SU-DHL-6 (cell line): ENCODE results near the gene RABGGTA.

ENCODE experiments used
- H2AFZ ChIP-seq: fragments of 200-600 bp; sonication (generic); 2 replicates; pipeline ENCODE4 v1.6.1; 2014; ENCODE audit warnings: low read depth, mild to moderate bottlenecking, moderate library complexity, mixed read lengths, antibody characterized with exemption, low read length; ENCODE audit not compliant: severe bottlenecking
- H3F3A ChIP-seq: fragments of 200-600 bp; shearing (Covaris generic); 2 replicates; pipeline ENCODE4 v1.6.0; 2016; ENCODE audit warnings: antibody characterized with exemption, mild to moderate bottlenecking; ENCODE audit not compliant: insufficient read depth
- H3K27ac ChIP-seq: fragments of 200-600 bp; sonication (generic); 2 replicates; pipeline ENCODE4 v1.5.1; 2016; ENCODE audit warnings: low read depth, mild to moderate bottlenecking, low read length, moderate library complexity, mixed read lengths
- H3K27me3 ChIP-seq: fragments of 200-600 bp; sonication (generic), shearing (Covaris generic); 2 replicates; pipeline ENCODE4 v1.6.0; 2014; ENCODE audit warnings: mild to moderate bottlenecking, low read length
- H3K36me3 ChIP-seq: fragments of 200-600 bp; sonication (generic); 2 replicates; pipeline ENCODE4 v1.6.1; 2014; ENCODE audit warnings: mild to moderate bottlenecking, low read length, mixed read lengths
- H3K4me2 ChIP-seq: fragments of 300-600, 200-600 bp; shearing (Covaris generic), sonication (generic); 2 replicates; pipeline ENCODE4 v1.6.0; 2014; ENCODE audit warnings: low read length, low read depth, mild to moderate bottlenecking; ENCODE audit not compliant: poor library complexity, severe bottlenecking
- H3K4me3 ChIP-seq: fragments of 200-600 bp; sonication (generic); 2 replicates; pipeline ENCODE4 v1.5.1; 2014; ENCODE audit warnings: antibody characterized with exemption, low read length, mild to moderate bottlenecking, mixed read lengths; ENCODE audit not compliant: insufficient read depth, poor library complexity, severe bottlenecking
- H3K79me2 ChIP-seq: fragments of 200-600 bp; sonication (generic); 2 replicates; pipeline ENCODE4 v1.6.1; 2014; ENCODE audit warnings: mild to moderate bottlenecking, low read length, moderate library complexity; ENCODE audit not compliant: insufficient read depth
- H3K9ac ChIP-seq: fragments of 200-600 bp; sonication (generic); 2 replicates; pipeline ENCODE4 v1.7.0; 2014; ENCODE audit warnings: mild to moderate bottlenecking, low read length
- H3K9me2 ChIP-seq: fragments of 200-600 bp; sonication (generic); replicated peaks from 2 replicates; pipeline ENCODE4 v1.6.1; 2014; ENCODE audit warnings: low read length; ENCODE audit not compliant: insufficient read depth
- H3K9me3 ChIP-seq: fragments of 200-600 bp; sonication (generic); 2 replicates; pipeline ENCODE4 v1.6.1; 2014; ENCODE audit warnings: low read length, mixed read lengths; ENCODE audit not compliant: insufficient read depth
- H4K20me1 ChIP-seq: fragments of 200-600 bp; sonication (generic); 2 replicates; pipeline ENCODE4 v1.6.1; 2014; ENCODE audit warnings: low read depth, mild to moderate bottlenecking, antibody characterized with exemption, low read length, moderate library complexity, mixed read lengths
- EZH2phosphoT487 ChIP-seq: fragments of 200-600 bp; sonication (generic), shearing (Covaris generic); conservative IDR thresholded peaks from 2 replicates; pipeline ENCODE4 v1.6.1; 2018; ENCODE audit warnings: mild to moderate bottlenecking, antibody characterized with exemption, low read length, moderate library complexity, mixed read lengths
- TF ChIP-seq, protein P1 (sequence below): fragments of 200-600 bp; sonication (generic); IDR thresholded peaks from one replicate; pipeline ENCODE4 v1.5.1; 2017; ENCODE audit warnings: antibody characterized with exemption, mild to moderate bottlenecking, low read length, moderate library complexity; ENCODE audit not compliant: insufficient read depth, poor library complexity, severe bottlenecking

Gene RABGGTA

DNA sequence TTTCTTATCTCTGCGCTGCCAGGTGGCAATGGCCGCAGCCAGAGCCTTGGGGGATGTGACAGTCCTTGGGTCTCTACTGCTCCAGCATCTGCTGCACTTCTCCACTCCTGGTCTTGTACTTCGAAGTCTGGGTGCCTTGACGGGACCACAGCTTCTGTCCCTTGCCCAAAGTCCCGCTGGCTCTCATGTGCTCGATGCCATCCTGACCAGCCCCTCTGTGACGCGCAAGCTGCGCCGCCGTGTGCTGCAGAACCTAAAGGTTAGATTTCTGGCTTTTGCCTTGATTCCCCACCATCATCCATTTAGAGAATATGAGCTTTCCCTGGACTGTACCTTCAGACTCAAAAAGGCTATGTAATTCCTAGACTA is 32.6 kb upstream of the RABGGTA start:
- Histone ChIP-seq H3K27me3 (no peaks in the 10 kb centered on the region), H3K79me2 (peaks cover 14% of the 10 kb centered on the region), H2AFZ (no peak overlapping the region), H3K27ac (no peak overlapping the region), H3K9me2 (no peaks in the 10 kb centered on the region), H3K9me3 (no peaks in the 10 kb centered on the region), H4K20me1 (no peaks in the 10 kb centered on the region), H3F3A (no peaks in the 10 kb centered on the region), H3K4me2 (no peak overlapping the region), H3K36me3 (no peaks in the 10 kb centered on the region), H3K4me3 (no peak overlapping the region), H3K9ac (no peak overlapping the region)
- no peak for TF ChIP-seq EZH2phosphoT487
- TF ChIP-seq, protein P1, sequence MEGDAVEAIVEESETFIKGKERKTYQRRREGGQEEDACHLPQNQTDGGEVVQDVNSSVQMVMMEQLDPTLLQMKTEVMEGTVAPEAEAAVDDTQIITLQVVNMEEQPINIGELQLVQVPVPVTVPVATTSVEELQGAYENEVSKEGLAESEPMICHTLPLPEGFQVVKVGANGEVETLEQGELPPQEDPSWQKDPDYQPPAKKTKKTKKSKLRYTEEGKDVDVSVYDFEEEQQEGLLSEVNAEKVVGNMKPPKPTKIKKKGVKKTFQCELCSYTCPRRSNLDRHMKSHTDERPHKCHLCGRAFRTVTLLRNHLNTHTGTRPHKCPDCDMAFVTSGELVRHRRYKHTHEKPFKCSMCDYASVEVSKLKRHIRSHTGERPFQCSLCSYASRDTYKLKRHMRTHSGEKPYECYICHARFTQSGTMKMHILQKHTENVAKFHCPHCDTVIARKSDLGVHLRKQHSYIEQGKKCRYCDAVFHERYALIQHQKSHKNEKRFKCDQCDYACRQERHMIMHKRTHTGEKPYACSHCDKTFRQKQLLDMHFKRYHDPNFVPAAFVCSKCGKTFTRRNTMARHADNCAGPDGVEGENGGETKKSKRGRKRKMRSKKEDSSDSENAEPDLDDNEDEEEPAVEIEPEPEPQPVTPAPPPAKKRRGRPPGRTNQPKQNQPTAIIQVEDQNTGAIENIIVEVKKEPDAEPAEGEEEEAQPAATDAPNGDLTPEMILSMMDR = no peak

GRCh38 chr14:24300326-24300980 is 29.1 kb upstream of the RABGGTA start:
- H3K79me2 ChIP-seq = peaks cover 19% of the 10 kb centered on the region
- no peaks in the 10 kb centered on the region for H4K20me1 ChIP-seq
- H3K9me2 ChIP-seq = no peaks in the 10 kb centered on the region
- no peaks in the 10 kb centered on the region for H3K27me3 ChIP-seq
- peaks cover 11% of the 10 kb centered on the region for H3F3A ChIP-seq
- H3K27ac ChIP-seq = no peak overlapping the region
- H3K9me3 ChIP-seq = no peaks in the 10 kb centered on the region
- H3K4me2 ChIP-seq = peak overlapping the region; percentile 84
- no peak for TF ChIP-seq EZH2phosphoT487
- TF ChIP-seq, protein P1 = no peak
- peaks cover 2% of the 10 kb centered on the region; the same call in 1 of the 2 replicates for H3K36me3 ChIP-seq
- H3K9ac ChIP-seq = peak overlapping the region; percentile 89
- H3K4me3 ChIP-seq = peak overlapping the region; percentile 88
- peak overlapping the region; percentile 82 for H2AFZ ChIP-seq

DNA sequence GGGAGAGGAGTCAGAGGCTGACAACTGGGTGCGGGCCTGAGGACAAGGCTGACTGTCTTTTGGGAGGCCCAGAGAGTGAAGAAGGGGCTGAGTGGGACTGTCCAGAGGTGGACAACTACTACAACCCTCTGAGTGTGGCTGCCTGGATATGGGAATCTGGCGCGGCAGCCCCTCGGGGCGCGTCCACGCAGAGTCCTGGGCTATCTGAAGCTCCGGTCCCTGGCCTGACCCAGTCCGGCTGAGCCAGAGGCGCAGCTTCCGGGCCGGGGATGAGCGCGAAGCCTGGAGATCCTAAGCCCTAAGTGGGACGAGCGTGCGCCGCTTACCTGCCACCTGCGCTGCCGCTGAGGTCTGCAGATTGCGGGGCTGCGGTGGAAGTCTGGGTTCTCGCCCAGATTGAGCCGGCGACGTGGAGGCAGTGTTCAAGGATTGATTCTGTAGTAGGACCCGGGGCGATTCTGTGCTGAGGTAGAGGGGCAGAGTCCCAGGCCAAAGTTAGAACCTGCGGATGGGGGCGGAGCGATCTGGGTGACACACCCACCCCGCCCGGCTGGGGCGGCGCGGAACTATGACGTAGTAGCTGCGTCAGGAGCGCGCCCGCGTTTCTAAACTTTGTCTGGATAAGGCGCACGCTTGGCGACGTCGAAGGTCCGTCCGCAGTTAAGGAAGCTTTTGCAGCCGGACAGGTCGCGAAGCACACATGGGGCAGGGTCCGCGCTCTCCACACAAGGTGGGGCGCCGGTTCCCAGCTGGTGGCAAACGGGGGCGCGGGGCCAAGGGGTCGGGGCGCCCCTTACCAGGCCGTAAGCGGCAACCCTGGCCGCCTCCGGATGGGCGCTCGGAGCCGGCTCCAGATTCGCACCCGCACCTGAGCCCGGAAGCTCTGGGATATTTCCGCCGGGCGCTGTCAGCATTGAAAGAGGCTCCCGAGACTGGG is 28.1 kb upstream of the RABGGTA start, which contains the start of the genes DHRS1 and NOP9:
Gene DHRS1 (minus strand): TSS at position 526 of the 937 bp plus-strand sequence. CDS start 674 bp downstream, outside the sequence.
Gene NOP9 (plus strand): TSS at position 596 of the 937 bp plus-strand sequence. CDS start 105 bp downstream, at position 701.
- Histone ChIP-seq H3K27ac (peak within 1 kb of the TSS; percentile 42), H3K4me2 (peak within 1 kb of the TSS; percentile 84), H3K27me3 (no peaks in the 10 kb centered on the region), H3K9ac (peak within 1 kb of the TSS; percentile 89), H3F3A (peaks cover 14% of the 10 kb centered on the region), H2AFZ (peak within 1 kb of the TSS; percentile 82), H3K9me3 (no peaks in the 10 kb centered on the region), H4K20me1 (no peaks in the 10 kb centered on the region), H3K36me3 (peaks cover 2% of the 10 kb centered on the region; the same call in 1 of the 2 replicates), H3K9me2 (no peaks in the 10 kb centered on the region), H3K4me3 (peak within 1 kb of the TSS; percentile 88), H3K79me2 (peaks cover 19% of the 10 kb centered on the region)
- TF ChIP-seq, protein P1 = no peak
- no peak for TF ChIP-seq EZH2phosphoT487
